H1 (cell line): ENCODE results near the gene ALX1. TPM values are rescaled to one million over a fixed set of nuclear protein-coding genes. Genes with fewer than 3 reads are reported as not detected.

Experiments used
- CTCF ChIA-PET: fragments of 300-600 bp; sonication (Branson Sonifier 250); formaldehyde crosslinking; loops from one replicate; lab custom pipeline; 2021; ENCODE audit not compliant: partially characterized antibody; lab: Charles Lee
- POLR2A ChIA-PET: fragments of 300-600 bp; sonication (Branson Sonifier 250); formaldehyde crosslinking; loops from one replicate; lab custom pipeline; 2021; ENCODE audit warnings: inconsistent platforms; ENCODE audit not compliant: partially characterized antibody; lab: Charles Lee
- DNase-seq, 2 experiments: peaks; one replicate each; pipeline versions ENCODE4 v3.0.0 to v3.0.0-alpha.2; 2010 to 2022; ENCODE audit warnings: low spot score in 2 of 2, low read depth in 1 of 2, mixed read lengths in 1 of 2
- FAIRE-seq: peaks from 2 replicates; lab custom pipeline; 2011; peaks lifted over from hg19 to GRCh38; lab: Jason Lieb, UNC
- H2AFZ ChIP-seq: 2 replicates; pipeline ENCODE4 v1.8.1; 2012; ENCODE audit warnings: low read length, inconsistent platforms
- H2AK5ac ChIP-seq: 2 replicates; pipeline ENCODE4 v1.6.1; 2013; ENCODE audit warnings: low read depth, low read length
- H2BK120ac ChIP-seq: replicated peaks from 2 replicates; pipeline ENCODE3; 2013; ENCODE audit warnings: low read depth, low read length, inconsistent platforms
- H2BK12ac ChIP-seq: 2 replicates; pipeline ENCODE4 v1.6.1; 2013; ENCODE audit warnings: low read depth, low read length
- H2BK15ac ChIP-seq: 2 replicates; pipeline ENCODE4 v1.6.1; 2013; ENCODE audit warnings: low read length
- H2BK20ac ChIP-seq: 2 replicates; pipeline ENCODE4 v1.6.1; 2013; ENCODE audit warnings: low read length
- H2BK5ac ChIP-seq: 2 replicates; pipeline ENCODE4 v1.6.1; 2013; ENCODE audit warnings: low read depth, low read length
- H3K14ac ChIP-seq: 2 replicates; pipeline ENCODE4 v1.6.1; 2013; ENCODE audit warnings: inconsistent platforms; ENCODE audit not compliant: insufficient read length
- H3K18ac ChIP-seq: 2 replicates; pipeline ENCODE4 v1.6.1; 2013; ENCODE audit warnings: low read length; ENCODE audit errors: extremely low read depth
- H3K23ac ChIP-seq: 2 replicates; pipeline ENCODE4 v1.6.1; 2013; ENCODE audit warnings: inconsistent platforms; ENCODE audit not compliant: insufficient read length
- H3K23me2 ChIP-seq: 2 replicates; pipeline ENCODE4 v1.6.1; 2013; ENCODE audit warnings: low read depth, low read length
- H3K27ac ChIP-seq: 2 replicates; pipeline ENCODE4 v1.6.1; 2011; ENCODE audit warnings: low read depth, low read length, inconsistent platforms
- H3K27me3 ChIP-seq, 4 experiments: replicated peaks in 1 of 4; 1 replicate in 1 of 4; 2 replicates in 3 of 4; pipeline versions ENCODE4 v1.6.1 to v1.8.1; 2011 to 2013; ENCODE audit warnings: low read length in 3 of 4, mild to moderate bottlenecking in 3 of 4, inconsistent platforms in 2 of 4, mixed read lengths in 2 of 4, moderate library complexity in 1 of 4; ENCODE audit not compliant: control insufficient read depth in 3 of 4, insufficient read depth in 3 of 4; ENCODE audit errors: extremely low read depth in 1 of 4
- H3K36me3 ChIP-seq, 4 experiments: 2 replicates each; pipeline versions ENCODE4 v1.6.1 to v1.8.1; 2011 to 2013; ENCODE audit warnings: mild to moderate bottlenecking in 4 of 4, low read length in 3 of 4, moderate library complexity in 2 of 4, control low read depth in 1 of 4, inconsistent platforms in 1 of 4; ENCODE audit not compliant: insufficient read depth in 4 of 4, control insufficient read depth in 2 of 4
- H3K4ac ChIP-seq: replicated peaks from 2 replicates; pipeline ENCODE3; 2013; ENCODE audit warnings: low read length, low read depth, mixed read lengths, inconsistent platforms; ENCODE audit not compliant: insufficient read length
- H3K4me1 ChIP-seq, 4 experiments: replicated peaks in 1 of 4; 1 replicate in 1 of 4; 2 replicates in 3 of 4; pipeline versions ENCODE4 v1.6.1 to v1.8.1; 2011 to 2013; ENCODE audit warnings: low read length in 3 of 4, inconsistent platforms in 2 of 4, mixed read lengths in 1 of 4; ENCODE audit not compliant: insufficient read depth in 4 of 4, control insufficient read depth in 3 of 4
- H3K4me2 ChIP-seq, 2 experiments: 2 replicates each; pipeline versions ENCODE4 v1.6.1 to v1.8.1; 2011 to 2013; ENCODE audit warnings: low read depth in 2 of 2, low read length in 2 of 2, control low read depth in 1 of 2, inconsistent platforms in 1 of 2, mild to moderate bottlenecking in 1 of 2; ENCODE audit not compliant: insufficient read depth in 1 of 2
- H3K4me3 ChIP-seq, 4 experiments: fragments of 200-600, 300-600 bp in 1 of 4; sonication (generic), shearing (Covaris generic), sonication (Bioruptor Twin) in 1 of 4; 2 replicates each; pipeline versions ENCODE4 v1.5.1 to v1.8.1; 2011 to 2016; ENCODE audit warnings: low read length in 4 of 4, low read depth in 3 of 4, control low read depth in 2 of 4, inconsistent platforms in 2 of 4, mild to moderate bottlenecking in 2 of 4, mixed read lengths in 1 of 4, moderate library complexity in 1 of 4; ENCODE audit not compliant: insufficient read depth in 2 of 4; ENCODE audit errors: extremely low read depth in 1 of 4
- H3K56ac ChIP-seq: replicated peaks from 2 replicates; pipeline ENCODE3; 2013; ENCODE audit warnings: low read depth, mild to moderate bottlenecking, mixed read lengths, low read length, inconsistent platforms; ENCODE audit not compliant: insufficient read length
- H3K79me1 ChIP-seq: 2 replicates; pipeline ENCODE4 v1.6.1; 2013; ENCODE audit warnings: low read depth, low read length, control low read depth
- H3K79me2 ChIP-seq, 2 experiments: 2 replicates each; pipeline versions ENCODE4 v1.6.1 to v1.8.1; 2012 to 2013; ENCODE audit warnings: low read length in 2 of 2, mild to moderate bottlenecking in 2 of 2, inconsistent platforms in 1 of 2; ENCODE audit not compliant: insufficient read depth in 2 of 2, control insufficient read depth in 1 of 2
- H3K9ac ChIP-seq, 4 experiments: replicated peaks in 1 of 4; 1 replicate in 1 of 4; 2 replicates in 3 of 4; pipeline versions ENCODE4 v1.6.1 to v1.8.1; 2011 to 2013; ENCODE audit warnings: low read depth in 3 of 4, low read length in 3 of 4, control low read depth in 2 of 4, mild to moderate bottlenecking in 2 of 4, moderate library complexity in 2 of 4, inconsistent platforms in 1 of 4; ENCODE audit errors: extremely low read depth in 1 of 4
- H3K9me3 ChIP-seq, 2 experiments: 2 replicates each; pipeline versions ENCODE4 v1.6.1 to v1.8.1; 2012 to 2013; ENCODE audit warnings: mild to moderate bottlenecking in 2 of 2, moderate library complexity in 2 of 2, control low read depth in 1 of 2, inconsistent platforms in 1 of 2, low read depth in 1 of 2, low read length in 1 of 2, mixed read lengths in 1 of 2; ENCODE audit not compliant: insufficient read depth in 2 of 2
- H4K20me1 ChIP-seq, 2 experiments: replicated peaks in 1 of 2; 2 replicates each; pipeline versions ENCODE3 to v1.8.1; 2011 to 2013; ENCODE audit warnings: inconsistent platforms in 2 of 2, low read length in 2 of 2, mild to moderate bottlenecking in 1 of 2; ENCODE audit not compliant: insufficient read depth in 2 of 2, control insufficient read depth in 1 of 2
- H4K5ac ChIP-seq: 2 replicates; pipeline ENCODE4 v1.6.1; 2013; ENCODE audit warnings: low read length, low read depth, mixed read lengths, inconsistent platforms; ENCODE audit not compliant: insufficient read length
- H4K8ac ChIP-seq: 2 replicates; pipeline ENCODE4 v1.8.0; 2013; ENCODE audit warnings: mild to moderate bottlenecking, moderate library complexity, low read length, inconsistent platforms; ENCODE audit not compliant: insufficient read depth; ENCODE audit errors: extremely low read depth
- H4K91ac ChIP-seq: replicated peaks from 2 replicates; pipeline ENCODE3; 2013; ENCODE audit warnings: low read length, mixed read lengths, inconsistent platforms; ENCODE audit not compliant: insufficient read length
- ASH2L ChIP-seq: fragments of 200-600, 300-600 bp; sonication (generic); IDR thresholded peaks from one replicate; pipeline ENCODE4 v1.7.1; 2017; ENCODE audit warnings: low read length
- BCL11A ChIP-seq, 2 experiments: IDR thresholded peaks; one replicate each; pipeline ENCODE4 v1.6.1; 2011; ENCODE audit warnings: low read depth in 2 of 2, low read length in 2 of 2, mild to moderate bottlenecking in 2 of 2
- NRF1 ChIP-seq: IDR thresholded peaks from 2 replicates; pipeline ENCODE4 v1.6.1; 2011; ENCODE audit warnings: mild to moderate bottlenecking, low read depth, low read length, improper control_type of control experiment
- SP4 ChIP-seq: IDR thresholded peaks from 2 replicates; pipeline ENCODE4 v1.6.1; 2012; ENCODE audit warnings: low read length, inconsistent platforms
- SRF ChIP-seq: IDR thresholded peaks from 2 replicates; pipeline ENCODE4 v1.6.1; 2011; ENCODE audit warnings: mild to moderate bottlenecking, low read depth, low read length, moderate library complexity
- USF2 ChIP-seq: IDR thresholded peaks from 2 replicates; pipeline ENCODE4 v1.6.1; 2011; ENCODE audit warnings: low read length, improper control_type of control experiment
- WGBS, 2 experiments: shearing (Covaris generic) in 1 of 2; methylation state at CpG; one replicate each; pipeline versions ENCODE4 v1.1.6 to v1.1.7; 2013 to 2015; ENCODE audit warnings: low lambda C conversion rate in 2 of 2, mixed read lengths in 2 of 2, inconsistent platforms in 1 of 2, low coverage in 1 of 2, missing lambda C conversion rate in 1 of 2; ENCODE audit not compliant: insufficient replicate concordance in 2 of 2, insufficient coverage in 1 of 2, insufficient read length in 1 of 2; ENCODE audit errors: extremely low coverage in 1 of 2, missing lambda C conversion rate in 1 of 2; 5-methylcytosine and 5-hydroxymethylcytosine counted together
- polyA plus RNA-seq, 7 experiments: library from polyadenylated mRNA; depleted of rRNA in 3 of 7; stranded (reverse) in 5 of 7; unstranded in 2 of 7; fragments of >200 nt in 5 of 7; fragments of 200-250 nt in 2 of 7; gene quantifications; 1 replicate in 5 of 7; 2 replicates in 1 of 7; 4 replicates in 1 of 7; pipeline versions ENCODE4 v1.2.1 to v1.2.3, GENCODE V29; 2011 to 2013; ENCODE audit warnings: missing spikeins in 2 of 7, mixed read lengths in 2 of 7
- total RNA-seq: library from RNA; stranded (reverse); fragmentation: NEBNext Ultra II Directional; extraction: Animal tissue kit (Norgen Biotek cat#: 25700); gene quantifications from 2 replicates; pipeline ENCODE4 v1.2.1, GENCODE V29; 2021

Gene ALX1
- total and polyA plus RNA-seq, 2 of the 8 experiments (the other 6 are each of a cell fraction or from before 2014, with no cell fraction given): 0.41 to 0.73 TPM

GRCh38 chr12:85308374-85308773, 28.4 kb downstream of the ALX1 start:
- no peak overlapping the region for H4K91ac ChIP-seq
- DNase-seq: no peak
- H3K79me1 ChIP-seq: no peaks in the 10 kb centered on the region
- no peak overlapping the region for H3K18ac ChIP-seq
- no peaks in the 10 kb centered on the region for H3K9me3 ChIP-seq
- H3K4ac ChIP-seq: no peak overlapping the region
- H3K56ac ChIP-seq: no peak overlapping the region
- H3K36me3 ChIP-seq: no peaks in the 10 kb centered on the region
- no peak overlapping the region for H4K8ac ChIP-seq
- H2AK5ac ChIP-seq: no peak overlapping the region
- ChIA-PET POLR2A (no interaction called here), CTCF (interaction anchor here (1.2 kb wide), 1 partner anchor 140 kb away, joined by 3 read pairs; no protein-coding TSS in a partner anchor)
- H3K27me3 ChIP-seq: no peaks in the 10 kb centered on the region
- H3K27ac ChIP-seq: no peak overlapping the region
- no peak for FAIRE-seq
- H3K4me2 ChIP-seq: no peak overlapping the region
- WGBS, 2 experiments: 73% methylated on average over 5 of the region's 5 CpGs; no CpG with 5 or more reads in 1 of the 2 experiments
- H4K20me1 ChIP-seq: no peaks in the 10 kb centered on the region
- H2BK15ac ChIP-seq: no peak overlapping the region
- no peak overlapping the region for H2BK20ac ChIP-seq
- no peaks in the 10 kb centered on the region for H3K23me2 ChIP-seq
- no peak overlapping the region for H3K23ac ChIP-seq
- H3K4me3 ChIP-seq: no peak overlapping the region
- no peaks in the 10 kb centered on the region for H3K79me2 ChIP-seq
- no peak for TF ChIP-seq BCL11A (IDR thresholded peaks at IDR 0.05; ENCODE audit: low read depth in 2 of 2, low read length in 2 of 2)
- no peak for TF ChIP-seq SP4
- no peak for TF ChIP-seq NRF1
- TF ChIP-seq ASH2L: no peak
- TF ChIP-seq SRF: no peak
- TF ChIP-seq USF2: no peak
- H4K5ac ChIP-seq: no peak overlapping the region
- no peak overlapping the region for H3K9ac ChIP-seq
- no peak overlapping the region for H2AFZ ChIP-seq
- no peak overlapping the region for H3K14ac ChIP-seq
- no peak overlapping the region for H2BK12ac ChIP-seq
- H3K4me1 ChIP-seq: no peaks in the 10 kb centered on the region
- no peak overlapping the region for H2BK120ac ChIP-seq
- H2BK5ac ChIP-seq: no peak overlapping the region
